Measurements from ENCODE around the gene APOBEC3B. TPM values are rescaled to one million over a fixed set of nuclear protein-coding genes. Genes with fewer than 3 reads are reported as not detected.

APOBEC3B gene
- total RNA-seq, 1 experiment from 2014 or later, result 11.3 TPM

GRCh38 chr22:38940811-38941384 is 41.2 kb upstream of the APOBEC3B start:
- BruUV-seq (replicated peaks), result no TSS peak
- Histone ChIP-seq H3F3A (ENCODE audit: low read length, unreplicated experiment) (no peaks in the 10 kb centered on the region), H3K27ac (ENCODE audit: low read length) (no peak overlapping the region), H3K4me2 (ENCODE audit: low read length) (no peak overlapping the region), H3K36me3 (ENCODE audit: low read depth, low read length) (no peaks in the 10 kb centered on the region), H3K9me3 (ENCODE audit: low read length) (no peaks in the 10 kb centered on the region), H3K4me1 (ENCODE audit: insufficient read depth, low read length) (peaks cover 9% of the 10 kb centered on the region), H2AFZ (ENCODE audit: low read length) (no peak overlapping the region), H3K4me3 (ENCODE audit: low read length) (no peak overlapping the region), H3K27me3 (ENCODE audit: low read length) (no peaks in the 10 kb centered on the region), H4K20me1 (ENCODE audit: low read length) (no peaks in the 10 kb centered on the region), H3K79me2 (ENCODE audit: low read length) (no peaks in the 10 kb centered on the region), H3K9me2 (replicated peaks; ENCODE audit: low read length) (no peaks in the 10 kb centered on the region), H3K9ac (ENCODE audit: low read length) (no peak overlapping the region)
- TF ChIP-seq EZH2phosphoT487 (IDR thresholded peaks at IDR 0.05; ENCODE audit: borderline replicate concordance, low read length) (no peak), CTCF (conservative IDR thresholded peaks at IDR 0.05; ENCODE audit: low read depth, low read length) (no peak), EZH2 (IDR thresholded peaks at IDR 0.05; ENCODE audit: low read length, unreplicated experiment) (no peak)
- intact Hi-C loops (cut with micrococcal nuclease), result no loop called here
- DNase-seq, result peak; percentile 29
- ATAC-seq, result no peak
- CTCF ChIA-PET, result no interaction called here
- POLR2A ChIA-PET (ENCODE audit: unreplicated experiment), result no interaction called here

GRCh38 chr22:38941488-38941987 is 40.6 kb upstream of the APOBEC3B start:
- Histone ChIP-seq H3K9me2 (replicated peaks; ENCODE audit: low read length) (no peaks in the 10 kb centered on the region), H2AFZ (ENCODE audit: low read length) (no peak overlapping the region), H3K4me3 (ENCODE audit: low read length) (no peak overlapping the region), H3K4me1 (ENCODE audit: insufficient read depth, low read length) (peaks cover 4% of the 10 kb centered on the region; the same call in 1 of the 2 replicates), H3K27ac (ENCODE audit: low read length) (no peak overlapping the region), H3K9me3 (ENCODE audit: low read length) (no peaks in the 10 kb centered on the region), H3K4me2 (ENCODE audit: low read length) (no peak overlapping the region), H3K36me3 (ENCODE audit: low read depth, low read length) (no peaks in the 10 kb centered on the region), H3K9ac (ENCODE audit: low read length) (no peak overlapping the region), H3F3A (ENCODE audit: low read length, unreplicated experiment) (no peaks in the 10 kb centered on the region), H3K27me3 (ENCODE audit: low read length) (no peaks in the 10 kb centered on the region), H4K20me1 (ENCODE audit: low read length) (no peaks in the 10 kb centered on the region), H3K79me2 (ENCODE audit: low read length) (no peaks in the 10 kb centered on the region)
- no TSS peak for BruUV-seq (replicated peaks)
- no peak for TF ChIP-seq EZH2 (IDR thresholded peaks at IDR 0.05; ENCODE audit: low read length, unreplicated experiment)
- no peak for TF ChIP-seq EZH2phosphoT487 (IDR thresholded peaks at IDR 0.05; ENCODE audit: borderline replicate concordance, low read length)
- ATAC-seq (no peak), DNase-seq (no peak)
- intact Hi-C loops (cut with micrococcal nuclease), result no loop called here
- ChIA-PET CTCF (no interaction called here), POLR2A (ENCODE audit: unreplicated experiment) (no interaction called here)

- POLR2A ChIA-PET (ENCODE audit: unreplicated experiment), result no interaction called here
- H3K9ac ChIP-seq (ENCODE audit: low read length), result no peak overlapping the region
- no peaks in the 10 kb centered on the region for H3K27me3 ChIP-seq (ENCODE audit: low read length)
- H3K9me3 ChIP-seq (ENCODE audit: low read length), result no peaks in the 10 kb centered on the region
- no peak for TF ChIP-seq EZH2 (IDR thresholded peaks at IDR 0.05; ENCODE audit: low read length, unreplicated experiment)
- TF ChIP-seq EZH2phosphoT487 (IDR thresholded peaks at IDR 0.05; ENCODE audit: borderline replicate concordance, low read length), result no peak
- no peak for TF ChIP-seq CTCF (conservative IDR thresholded peaks at IDR 0.05; ENCODE audit: low read depth, low read length)
- H3K9me2 ChIP-seq (replicated peaks; ENCODE audit: low read length), result no peaks in the 10 kb centered on the region
- no peaks in the 10 kb centered on the region for H3K36me3 ChIP-seq (ENCODE audit: low read depth, low read length)
- CTCF ChIA-PET, result no interaction called here
- H3K4me3 ChIP-seq (ENCODE audit: low read length), result no peak overlapping the region
- H3K4me1 ChIP-seq (ENCODE audit: insufficient read depth, low read length), result no peaks in the 10 kb centered on the region
- no peak for ATAC-seq
- H4K20me1 ChIP-seq (ENCODE audit: low read length), result no peaks in the 10 kb centered on the region
- H3K79me2 ChIP-seq (ENCODE audit: low read length), result no peaks in the 10 kb centered on the region
- BruUV-seq (replicated peaks), result no TSS peak
- no peak overlapping the region for H3K27ac ChIP-seq (ENCODE audit: low read length)
- no peak for DNase-seq
- no peaks in the 10 kb centered on the region for H3F3A ChIP-seq (ENCODE audit: low read length, unreplicated experiment)
- no peak overlapping the region for H2AFZ ChIP-seq (ENCODE audit: low read length)
- H3K4me2 ChIP-seq (ENCODE audit: low read length), result no peak overlapping the region
- intact Hi-C loops (cut with micrococcal nuclease), result no loop called here
Measured at GRCh38 chr22:38942702-38943101, 39.4 kb upstream of the APOBEC3B start.

Data from PC-3 (cell line).